Astrocyte (in vitro differentiated cells and primary cell): ENCODE data around the gene GXYLT2.

Experiments
- CTCF ChIP-seq: IDR thresholded peaks from 2 replicates; pipeline ENCODE4 v1.5.1; 2011; ENCODE audit warnings: low read depth, mild to moderate bottlenecking, inconsistent platforms, low read length, moderate library complexity; ENCODE audit not compliant: insufficient read depth
- EZH2 ChIP-seq: IDR thresholded peaks from 2 replicates; pipeline ENCODE4 v1.6.1; 2012; ENCODE audit warnings: mild to moderate bottlenecking, low read length, inconsistent platforms; ENCODE audit not compliant: insufficient read depth

GRCh38 chr3:72973031-72973723 is 85.3 kb downstream of the GXYLT2 start:
- TF ChIP-seq CTCF: no peak
- no peak for TF ChIP-seq EZH2
